A673 (cell line): ENCODE data around the gene FCN2.

Experiments
- CTCF ChIP-seq: fragments of 300-800, 200-600 bp; sonication (generic); conservative IDR thresholded peaks from 2 replicates; pipeline ENCODE4 v1.5.1; 2017; ENCODE audit warnings: low read depth, mild to moderate bottlenecking, antibody characterized with exemption, low read length, moderate library complexity, mixed read lengths
- EZH2 ChIP-seq: fragments of 200-600 bp; sonication (generic); IDR thresholded peaks from 2 replicates; pipeline ENCODE4 v1.6.1; 2017; ENCODE audit warnings: borderline replicate concordance, low read depth, mild to moderate bottlenecking, mixed read lengths, antibody characterized with exemption, low read length; ENCODE audit not compliant: poor library complexity, severe bottlenecking

- TF ChIP-seq CTCF (no peak), EZH2 (no peak)
Measured at GRCh38 chr9:134883040-134883782, 2.6 kb downstream of the FCN2 start.
